ENCODE results near the gene CACNA2D4. TPM values are rescaled to one million over a fixed set of nuclear protein-coding genes. Genes with fewer than 3 reads are reported as not detected.

The CACNA2D4 gene
- total and polyA plus RNA-seq, 11 donors: 0.10 to 9.0 (median 1.2) TPM

DNA sequence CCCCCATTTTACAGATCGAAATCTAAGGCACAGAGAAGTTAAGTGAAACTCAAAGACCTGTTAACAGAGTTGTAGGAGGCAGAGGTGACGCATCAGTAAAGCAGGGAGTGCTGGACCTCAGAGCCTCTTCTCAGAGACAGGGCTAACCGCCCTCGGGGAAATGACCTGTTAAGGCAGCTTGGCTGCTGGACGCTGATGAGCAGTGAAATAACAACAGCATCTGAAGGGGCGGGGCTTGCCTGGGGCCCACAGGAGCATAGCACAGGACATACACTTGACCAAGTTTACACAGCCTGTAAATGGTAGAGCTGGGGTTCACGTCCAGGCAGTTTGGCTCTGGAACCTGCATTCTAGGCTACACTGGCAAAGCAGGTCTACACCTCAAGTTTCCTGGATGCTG is 58.8 kb downstream of the CACNA2D4 start:
- H3K27ac ChIP-seq: no peak overlapping the region
- no peaks in the 10 kb centered on the region for H3K36me3 ChIP-seq
- no peak for TF ChIP-seq POLR2A (IDR thresholded peaks at IDR 0.05)
- TF ChIP-seq, protein P1, sequence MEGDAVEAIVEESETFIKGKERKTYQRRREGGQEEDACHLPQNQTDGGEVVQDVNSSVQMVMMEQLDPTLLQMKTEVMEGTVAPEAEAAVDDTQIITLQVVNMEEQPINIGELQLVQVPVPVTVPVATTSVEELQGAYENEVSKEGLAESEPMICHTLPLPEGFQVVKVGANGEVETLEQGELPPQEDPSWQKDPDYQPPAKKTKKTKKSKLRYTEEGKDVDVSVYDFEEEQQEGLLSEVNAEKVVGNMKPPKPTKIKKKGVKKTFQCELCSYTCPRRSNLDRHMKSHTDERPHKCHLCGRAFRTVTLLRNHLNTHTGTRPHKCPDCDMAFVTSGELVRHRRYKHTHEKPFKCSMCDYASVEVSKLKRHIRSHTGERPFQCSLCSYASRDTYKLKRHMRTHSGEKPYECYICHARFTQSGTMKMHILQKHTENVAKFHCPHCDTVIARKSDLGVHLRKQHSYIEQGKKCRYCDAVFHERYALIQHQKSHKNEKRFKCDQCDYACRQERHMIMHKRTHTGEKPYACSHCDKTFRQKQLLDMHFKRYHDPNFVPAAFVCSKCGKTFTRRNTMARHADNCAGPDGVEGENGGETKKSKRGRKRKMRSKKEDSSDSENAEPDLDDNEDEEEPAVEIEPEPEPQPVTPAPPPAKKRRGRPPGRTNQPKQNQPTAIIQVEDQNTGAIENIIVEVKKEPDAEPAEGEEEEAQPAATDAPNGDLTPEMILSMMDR (IDR thresholded peaks at IDR 0.05): no peak
- peaks cover 0 to 12% (median 3%) of the 10 kb centered on the region in 9 donors for H3K27me3 ChIP-seq
- intact Hi-C loops (cut with DNase I): no loop called here
- DNase-seq: no peak
- no peaks in the 10 kb centered on the region for H3K4me1 ChIP-seq
- 72 to 80% (median 76%) methylated on average over 7 of the region's 7 CpGs for WGBS, 4 donors
- ATAC-seq: no peak
- H3K9me3 ChIP-seq: peaks cover 0 to 19% (median 12%) of the 10 kb centered on the region in 12 donors
- H3K4me3 ChIP-seq: no peak overlapping the region

DNA sequence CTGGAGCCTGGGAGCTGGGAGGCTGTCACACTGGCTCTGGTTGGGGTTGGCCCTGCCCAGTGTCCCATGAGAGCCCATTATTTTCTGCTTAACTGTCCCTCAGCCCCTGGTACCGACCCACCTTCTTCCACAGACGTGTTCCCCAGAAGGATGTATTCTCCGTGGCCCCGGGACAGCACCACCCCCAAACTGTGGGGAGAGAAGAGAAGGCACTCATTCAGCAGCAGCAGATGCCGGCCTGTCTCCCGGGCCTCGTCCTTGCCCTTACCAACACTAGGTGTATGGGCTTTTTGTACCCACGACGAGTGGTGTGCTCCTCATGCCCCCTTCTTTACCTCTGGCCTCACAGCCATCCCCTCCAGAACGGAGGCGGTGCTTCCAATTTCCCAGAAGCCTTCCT is 60.0 kb downstream of the CACNA2D4 start:
- 86 to 91% (median 88%) methylated on average over 11 of the region's 11 CpGs for WGBS, 4 donors
- no peaks in the 10 kb centered on the region for H3K36me3 ChIP-seq
- TF ChIP-seq POLR2A (IDR thresholded peaks at IDR 0.05): no peak
- TF ChIP-seq, protein P1 (IDR thresholded peaks at IDR 0.05): no peak
- intact Hi-C loops (cut with DNase I): no loop called here
- DNase-seq: no peak
- H3K9me3 ChIP-seq: peaks cover 0 to 26% (median 14%) of the 10 kb centered on the region in 12 donors
- ATAC-seq: no peak
- no peaks in the 10 kb centered on the region for H3K4me1 ChIP-seq
- no peak overlapping the region for H3K27ac ChIP-seq
- peaks cover 0 to 3% (median 0%) of the 10 kb centered on the region in 9 donors for H3K27me3 ChIP-seq
- H3K4me3 ChIP-seq: no peak overlapping the region

DNA sequence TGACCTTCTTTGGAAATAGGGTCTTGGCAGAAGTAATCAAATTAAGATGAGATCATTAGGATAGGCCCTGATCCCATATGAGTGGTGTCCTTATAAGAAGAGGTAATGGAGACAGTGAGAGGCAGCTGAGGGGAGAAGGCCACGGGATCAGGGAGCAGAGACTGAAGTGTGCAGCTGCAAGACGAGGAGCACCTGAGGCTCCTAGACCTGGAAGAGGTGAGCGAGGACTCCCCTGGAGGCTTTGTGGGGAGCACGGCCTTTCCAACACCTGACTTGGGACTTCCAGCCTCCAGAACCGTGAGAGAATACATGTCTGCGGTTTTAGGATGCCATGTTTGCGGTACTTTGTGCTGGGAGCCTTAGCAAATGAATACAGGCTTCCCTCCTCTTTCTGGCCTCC is 60.6 kb downstream of the CACNA2D4 start:
- no peak for TF ChIP-seq POLR2A (IDR thresholded peaks at IDR 0.05)
- TF ChIP-seq, protein P1 (IDR thresholded peaks at IDR 0.05): no peak
- Histone ChIP-seq H3K27me3 (peaks cover 0 to 3% (median 0%) of the 10 kb centered on the region in 9 donors), H3K36me3 (no peaks in the 10 kb centered on the region), H3K9me3 (peaks cover 0 to 26% (median 14%) of the 10 kb centered on the region in 12 donors), H3K4me3 (no peak overlapping the region), H3K27ac (no peak overlapping the region), H3K4me1 (no peaks in the 10 kb centered on the region)
- no peak for DNase-seq
- 83 to 90% (median 87%) methylated on average over 7 of the region's 7 CpGs for WGBS, 4 donors
- intact Hi-C loops (cut with DNase I): no loop called here
- no peak for ATAC-seq

- H3K4me1 ChIP-seq: no peaks in the 10 kb centered on the region
- no peak overlapping the region for H3K4me3 ChIP-seq
- intact Hi-C loops (cut with DNase I): no loop called here
- no peak for DNase-seq
- H3K27ac ChIP-seq: no peak overlapping the region
- ATAC-seq: no peak
- TF ChIP-seq, protein P1 (IDR thresholded peaks at IDR 0.05): no peak
- TF ChIP-seq POLR2A (IDR thresholded peaks at IDR 0.05): no peak
- H3K36me3 ChIP-seq: no peaks in the 10 kb centered on the region
- 42 to 77% (median 65%) methylated on average over 2 of the region's 2 CpGs for WGBS, 4 donors
- H3K27me3 ChIP-seq: peaks cover 0 to 3% (median 0%) of the 10 kb centered on the region in 9 donors
- peaks cover 0 to 26% (median 14%) of the 10 kb centered on the region in 12 donors for H3K9me3 ChIP-seq
Observed at GRCh38 chr12:1857086-1857485, 61.4 kb downstream of the CACNA2D4 start.

Data from heart left ventricle (tissue), 16 donors.